LHCN-M2 (cell line): Measurements from ENCODE around the gene TRABD2B. TPM values are rescaled to one million over a fixed set of nuclear protein-coding genes. Genes with fewer than 3 reads are reported as not detected.

Experiments used
- DNase-seq: peaks from one replicate; pipeline ENCODE4 v3.0.0-alpha.2; 2012; ENCODE audit warnings: low read depth
- total RNA-seq: library from RNA; depleted of rRNA; stranded (reverse); fragments of >200 nt; gene quantifications from 2 replicates; pipeline ENCODE4 v1.2.3, GENCODE V29; 2014

The TRABD2B gene
- total RNA-seq, 1 experiment from 2014 or later: not detected

- DNase-seq: no peak
Observed at GRCh38 chr1:47805018-47805417, 192.2 kb downstream of the TRABD2B start.

GRCh38 chr1:47803815-47804501 lies 193.2 kb downstream of the TRABD2B start:
- DNase-seq: no peak

- DNase-seq: no peak
Observed at GRCh38 chr1:47797575-47797974, 199.6 kb downstream of the TRABD2B start.

DNA sequence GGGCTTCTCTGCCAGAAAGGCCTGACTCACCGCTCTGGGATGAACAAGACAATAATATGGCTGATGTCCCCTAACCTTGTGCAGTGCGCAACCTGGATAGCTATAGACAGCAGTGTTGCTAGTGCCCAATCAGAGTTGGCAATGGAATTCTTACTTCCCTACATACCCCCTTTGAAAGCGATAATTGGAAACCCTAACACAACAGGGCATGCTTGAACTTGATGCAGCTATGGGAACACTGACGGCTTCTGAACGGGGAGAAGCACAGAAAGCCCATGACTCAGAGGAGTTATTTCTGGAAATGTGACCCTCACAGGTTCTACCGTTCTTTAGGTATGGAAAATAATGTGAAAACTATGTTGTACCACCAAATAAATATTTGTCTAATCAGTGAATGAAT lies 200.6 kb downstream of the TRABD2B start:
- no peak for DNase-seq

- DNase-seq: no peak
Observed at GRCh38 chr1:47795102-47795501, 202.1 kb downstream of the TRABD2B start.

- no peak for DNase-seq
Observed at GRCh38 chr1:47794530-47794929, 202.7 kb downstream of the TRABD2B start.

DNA sequence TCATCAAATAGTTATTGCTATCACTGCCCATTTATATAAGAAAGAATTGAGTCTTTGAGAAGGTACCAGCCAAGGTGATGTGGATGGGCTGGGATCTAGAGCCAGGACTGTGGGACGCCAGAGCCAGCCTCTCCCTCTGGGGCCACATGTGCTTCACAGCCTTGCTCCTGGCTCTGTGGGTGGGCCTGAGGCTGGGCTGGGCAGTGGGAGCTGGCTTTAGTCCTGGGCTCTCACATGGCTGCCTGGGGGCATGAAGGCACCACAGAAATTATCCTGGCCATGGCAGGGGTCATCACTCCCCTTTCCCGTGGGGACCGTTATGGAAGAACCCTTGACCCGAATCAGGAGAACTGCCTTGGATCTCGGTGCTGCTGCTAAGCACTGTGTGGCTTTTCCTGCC lies 203.1 kb downstream of the TRABD2B start:
- DNase-seq: no peak

DNA sequence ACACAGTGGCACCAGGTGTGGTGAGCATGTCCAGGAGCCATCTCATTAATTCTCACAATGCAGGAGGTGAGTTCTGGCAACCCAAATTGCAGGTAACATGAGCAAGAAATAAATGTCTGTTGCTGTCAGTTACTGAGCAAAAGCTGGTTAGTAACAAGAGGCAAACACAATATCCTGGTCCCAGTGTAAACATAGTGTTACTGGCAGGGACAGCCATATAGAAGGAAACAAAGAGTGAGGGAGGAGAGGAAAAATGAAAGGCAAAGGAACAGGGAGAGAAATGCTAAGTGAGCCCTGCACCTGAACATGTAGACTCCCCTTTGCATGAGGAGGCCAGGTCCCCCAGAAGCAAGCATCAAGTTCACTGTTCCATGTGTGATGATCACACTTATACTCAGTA lies 203.6 kb downstream of the TRABD2B start:
- DNase-seq: no peak

DNA sequence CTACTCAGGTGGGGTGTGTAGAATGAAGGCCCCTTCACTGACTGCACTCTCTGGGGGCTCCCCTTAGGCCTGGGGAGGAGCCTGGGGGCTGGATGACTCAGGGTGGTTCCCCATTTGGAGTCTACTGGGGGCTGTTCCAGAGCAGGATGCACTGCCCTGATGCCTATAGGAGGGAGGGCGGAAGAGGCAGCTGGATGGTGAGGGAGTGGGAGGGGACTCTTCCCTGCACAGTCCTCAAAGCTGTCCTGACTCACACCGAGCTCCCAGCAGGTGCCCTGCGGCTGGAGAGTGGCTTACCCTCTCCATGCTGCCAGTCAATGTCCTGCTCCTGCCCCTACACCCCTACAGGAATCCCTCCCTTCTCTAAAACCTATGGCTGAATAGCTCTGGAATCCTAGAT lies 204.4 kb downstream of the TRABD2B start:
- no peak for DNase-seq

- DNase-seq: no peak
Observed at GRCh38 chr1:47791879-47792608, 205.1 kb downstream of the TRABD2B start.

DNA sequence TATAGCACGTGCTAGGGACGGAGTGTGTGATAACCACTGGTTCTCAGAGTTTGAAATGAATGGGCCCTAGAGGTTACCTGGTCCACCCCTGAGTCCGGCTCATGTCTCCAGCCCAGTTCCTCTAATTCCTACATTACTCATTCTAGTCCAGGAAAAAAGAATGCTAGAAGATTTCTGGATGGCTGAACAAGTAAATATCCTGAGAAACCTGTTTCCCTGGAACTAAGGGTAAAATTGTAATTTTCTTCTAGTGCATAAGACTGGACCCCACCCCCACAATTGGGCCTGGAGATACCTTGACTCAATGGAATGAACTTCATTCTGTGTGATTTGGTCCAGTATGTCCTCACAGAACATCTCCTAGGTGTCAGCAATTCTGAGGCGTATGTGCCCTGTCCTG lies 208.4 kb downstream of the TRABD2B start:
- DNase-seq: no peak

DNA sequence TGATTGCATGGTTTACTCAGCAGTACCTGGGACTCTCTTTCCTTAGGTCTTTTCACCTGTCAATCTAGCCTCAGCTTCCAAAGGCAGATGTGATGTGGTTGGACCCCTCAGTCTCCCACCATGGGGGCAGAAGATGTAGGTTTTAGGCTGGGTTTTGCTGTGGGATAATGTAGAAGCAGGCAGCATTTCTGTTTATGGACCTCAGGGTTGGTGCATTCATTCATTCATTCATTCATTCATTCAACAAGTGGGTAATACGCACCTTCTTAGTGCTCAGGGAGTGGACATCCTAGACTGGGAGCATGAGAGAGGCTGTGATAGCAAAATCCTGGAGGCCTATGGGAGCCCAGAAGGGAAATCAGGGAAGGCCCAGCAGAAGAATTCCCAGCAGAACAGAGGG lies 209.6 kb downstream of the TRABD2B start:
- no peak for DNase-seq

DNA sequence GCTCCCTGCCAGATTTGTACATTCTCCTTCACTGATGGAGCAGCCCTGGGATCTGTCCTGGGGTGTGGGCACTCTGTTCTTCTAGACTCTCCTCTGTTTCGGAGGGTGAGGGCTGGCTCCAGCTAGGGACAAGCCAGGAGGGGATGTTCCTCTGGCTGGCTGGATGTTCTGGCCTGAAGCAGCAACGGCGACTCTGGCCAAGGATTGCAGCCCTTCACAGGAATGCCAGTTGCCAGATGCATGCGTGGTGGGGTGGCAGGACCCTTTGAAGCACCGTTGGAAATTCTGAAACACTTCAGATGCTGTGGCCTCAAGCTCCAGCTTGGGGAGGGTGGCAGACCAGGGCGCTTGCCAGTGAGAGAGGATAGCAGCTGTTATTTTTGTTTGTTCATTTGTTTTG lies 210.9 kb downstream of the TRABD2B start:
- DNase-seq: no peak

GRCh38 chr1:47785561-47786271 lies 211.5 kb downstream of the TRABD2B start:
- no peak for DNase-seq

- DNase-seq: no peak
Observed at GRCh38 chr1:47785118-47785517, 212.1 kb downstream of the TRABD2B start.

DNA sequence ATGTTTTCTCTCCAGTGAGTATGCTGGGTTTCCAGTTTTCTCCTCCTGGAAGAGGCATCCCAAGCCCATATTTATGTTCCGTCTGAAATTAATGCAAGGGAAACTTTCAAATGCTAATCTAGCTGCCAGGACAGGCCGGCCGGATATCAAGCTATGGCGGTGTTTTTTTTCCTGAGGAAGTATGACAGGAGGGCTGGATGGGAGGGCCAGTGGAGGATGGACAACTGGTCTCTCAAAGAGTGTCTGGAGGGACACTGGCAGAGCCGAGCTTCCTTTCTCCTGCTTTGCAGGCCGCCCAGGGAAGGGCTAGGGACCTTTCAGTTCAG lies 212.7 kb downstream of the TRABD2B start:
- no peak for DNase-seq

DNA sequence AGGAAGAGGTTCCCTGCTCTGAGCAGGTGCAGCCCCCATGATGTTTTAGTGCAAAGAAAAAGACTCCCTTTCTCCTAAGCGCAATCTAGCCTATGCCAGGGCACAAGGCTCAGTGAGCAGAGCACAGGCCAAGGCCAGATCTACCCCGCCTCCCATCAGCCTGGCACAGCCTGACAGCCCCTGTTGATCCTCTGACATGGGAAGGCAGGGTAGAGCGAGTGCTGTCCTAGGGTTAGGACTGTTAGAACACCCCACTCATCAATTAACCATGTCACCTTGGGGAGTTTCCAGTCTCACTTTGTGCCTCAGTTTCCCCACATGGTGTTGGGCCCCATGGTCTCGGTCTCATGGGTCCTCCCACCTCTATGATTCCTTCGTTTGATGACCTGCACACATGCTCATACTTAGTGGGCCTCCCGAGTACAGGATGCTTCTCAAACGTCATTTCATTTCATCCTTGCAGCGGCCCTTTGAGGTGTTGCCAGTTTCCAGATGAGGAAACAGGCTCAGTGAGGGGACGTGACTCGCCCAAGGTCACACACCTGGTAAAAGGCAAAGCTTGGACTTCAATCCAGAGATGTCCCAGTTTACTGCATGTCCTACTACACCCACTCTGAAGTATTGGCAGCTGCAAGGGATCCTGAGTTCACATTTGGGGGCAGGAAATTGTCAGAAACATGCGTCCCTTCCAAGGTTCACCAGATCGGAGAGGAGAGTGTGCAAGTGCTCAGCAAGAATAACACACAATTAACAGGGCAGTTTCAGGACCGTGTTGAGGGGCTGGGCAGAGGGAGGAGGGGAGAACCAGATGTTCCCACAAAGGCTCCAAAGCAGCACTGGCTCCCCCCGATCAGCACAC lies 213.3 kb downstream of the TRABD2B start:
- no peak for DNase-seq

DNA sequence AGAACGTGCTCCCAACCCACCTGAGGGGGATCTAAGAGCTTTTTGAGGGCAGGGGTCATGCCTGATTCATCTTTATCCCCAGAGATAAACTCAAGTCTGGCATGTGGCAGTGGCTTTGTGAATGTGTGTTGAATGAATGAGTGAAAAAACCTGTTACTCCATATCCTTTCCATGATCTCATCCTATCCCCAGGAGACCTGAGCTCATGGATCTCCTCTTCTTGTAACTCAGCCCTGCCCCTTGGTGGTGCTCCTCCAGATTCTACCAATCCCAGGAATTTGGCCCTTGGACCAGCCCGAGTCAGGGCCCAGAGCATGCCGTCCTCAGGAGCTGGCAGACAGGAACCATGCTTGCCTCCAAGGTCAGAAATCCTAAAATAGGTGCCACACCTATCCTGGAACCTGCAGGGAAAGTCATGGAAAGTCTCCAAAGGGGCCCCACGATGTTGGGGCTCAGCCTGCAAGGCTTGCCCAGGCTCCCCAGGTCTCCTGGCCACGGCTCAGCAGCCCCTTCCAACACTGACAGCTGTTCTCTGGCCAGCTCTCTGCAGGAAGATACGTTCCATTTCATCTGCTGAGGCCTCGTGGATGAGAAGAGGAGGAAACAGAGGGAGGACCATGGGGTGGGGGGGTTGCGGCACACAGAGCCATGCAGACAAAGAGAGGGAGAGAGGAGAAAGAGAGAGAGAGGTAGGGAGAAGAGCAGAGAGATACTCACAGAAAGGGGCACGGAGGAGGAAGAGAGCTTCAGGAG lies 214.6 kb downstream of the TRABD2B start:
- peak; percentile 2 for DNase-seq

DNA sequence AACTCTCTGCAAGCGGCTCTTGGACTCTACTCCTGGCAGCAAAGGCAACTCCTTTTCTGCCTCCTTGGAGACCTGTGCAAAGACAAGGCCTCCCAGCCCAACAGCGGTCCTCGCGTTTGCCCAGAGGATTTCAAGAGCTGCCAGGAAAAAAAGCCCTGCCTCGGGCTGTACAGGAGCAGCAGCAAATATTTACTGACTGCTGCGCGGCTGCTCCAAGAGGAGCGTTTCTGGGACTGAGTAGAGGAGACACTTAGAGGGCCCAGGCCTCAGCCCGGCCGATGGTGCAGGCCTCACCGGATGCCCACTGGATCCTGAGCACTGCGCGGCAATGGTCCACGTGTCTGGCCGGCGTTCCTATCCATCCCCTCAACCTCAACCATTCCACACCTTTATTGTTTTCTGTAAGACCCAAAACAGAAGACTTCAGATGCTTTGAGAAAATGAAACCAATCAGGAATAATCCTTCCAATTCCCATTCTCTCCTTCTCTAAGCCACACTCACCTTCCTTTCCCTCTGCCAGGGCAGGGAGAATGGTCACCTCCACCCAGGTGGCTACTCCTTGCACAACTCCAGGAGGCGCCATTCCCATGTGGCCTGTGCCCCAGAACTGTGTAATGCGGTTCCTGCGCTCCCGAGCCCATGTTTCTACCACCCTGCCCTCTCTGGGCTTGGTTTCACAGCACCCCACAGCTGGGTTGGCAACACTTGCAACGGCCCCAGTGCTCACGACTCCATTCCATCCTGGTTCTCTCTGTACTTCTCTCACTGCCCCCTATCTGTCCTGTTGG lies 215.8 kb downstream of the TRABD2B start:
- DNase-seq: no peak

- no peak for DNase-seq
Observed at GRCh38 chr1:47780469-47780995, 216.7 kb downstream of the TRABD2B start.
